ENCODE measurements around the gene GCAT.

The GCAT gene

DNA sequence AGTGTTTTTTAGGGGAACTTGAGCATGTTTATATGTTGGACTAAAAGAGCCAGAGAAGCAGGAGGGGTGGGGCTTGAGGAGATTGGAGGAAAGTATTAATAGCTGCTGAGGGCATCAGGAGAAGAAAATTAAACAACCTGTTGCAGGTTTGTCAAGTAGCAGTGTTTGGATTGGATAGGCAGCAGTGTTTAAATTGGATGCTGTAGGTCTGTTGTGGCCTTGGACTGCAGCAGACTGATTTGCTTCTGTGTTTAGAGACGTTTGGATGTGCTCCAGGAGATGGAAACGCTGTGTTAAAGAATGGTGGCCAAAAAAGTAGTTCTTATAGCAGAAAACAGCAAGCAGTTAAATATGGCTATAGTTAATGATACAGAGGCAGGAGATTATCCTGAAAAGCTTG is 47.2 kb downstream of the GCAT start:
- no peak for TF ChIP-seq CTCF (IDR thresholded peaks at IDR 0.05; ENCODE audit: insufficient read depth, low read depth, low read length, missing control alignments)
- DNase-seq (ENCODE audit: low read depth), result no peak
- H3K4me3 ChIP-seq (ENCODE audit: low read length), result no peak overlapping the region

- DNase-seq (ENCODE audit: low read depth), result peak; percentile 27
- TF ChIP-seq CTCF (IDR thresholded peaks at IDR 0.05; ENCODE audit: insufficient read depth, low read depth, low read length, missing control alignments), result no peak
Observed at GRCh38 chr22:37855462-37855861, 47.7 kb downstream of the GCAT start.

DNA sequence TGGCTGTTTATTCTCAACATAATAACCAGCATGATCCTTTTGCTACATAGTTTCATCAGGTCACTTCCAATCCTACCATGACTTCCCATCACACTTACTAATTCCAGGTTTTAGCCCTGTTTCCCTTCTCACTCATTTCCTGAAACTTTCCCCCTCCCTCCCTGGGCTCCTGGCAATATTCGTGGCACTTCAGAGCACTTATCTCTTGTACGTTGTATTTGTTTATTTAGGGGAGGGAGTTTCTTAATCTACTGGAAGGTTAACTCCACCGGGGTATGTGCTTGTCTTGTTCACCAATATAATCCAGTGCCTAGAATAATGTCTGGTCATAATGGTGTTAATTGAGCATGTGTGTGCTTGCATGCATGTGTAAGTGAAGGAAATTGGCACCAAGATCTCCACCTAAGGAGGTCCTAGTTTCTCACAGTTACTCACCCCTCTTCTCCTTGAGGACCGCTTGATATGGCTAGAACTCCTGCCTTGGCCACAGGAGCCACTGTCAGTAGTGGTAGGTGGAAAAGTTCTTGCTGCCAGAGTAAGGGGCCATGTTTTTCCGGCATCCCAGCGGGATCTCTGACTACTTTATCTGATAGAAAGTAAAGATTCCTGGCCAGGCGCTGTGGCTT is 53.2 kb downstream of the GCAT start:
- H3K4me3 ChIP-seq (ENCODE audit: low read length), result no peak overlapping the region
- no peak for TF ChIP-seq CTCF (IDR thresholded peaks at IDR 0.05; ENCODE audit: insufficient read depth, low read depth, low read length, missing control alignments)
- DNase-seq (ENCODE audit: low read depth), result no peak

More at GRCh38 chr22:37855462-37855861, 47.7 kb downstream of the GCAT start:
- no peak overlapping the region for H3K4me3 ChIP-seq (ENCODE audit: low read length)

DNA sequence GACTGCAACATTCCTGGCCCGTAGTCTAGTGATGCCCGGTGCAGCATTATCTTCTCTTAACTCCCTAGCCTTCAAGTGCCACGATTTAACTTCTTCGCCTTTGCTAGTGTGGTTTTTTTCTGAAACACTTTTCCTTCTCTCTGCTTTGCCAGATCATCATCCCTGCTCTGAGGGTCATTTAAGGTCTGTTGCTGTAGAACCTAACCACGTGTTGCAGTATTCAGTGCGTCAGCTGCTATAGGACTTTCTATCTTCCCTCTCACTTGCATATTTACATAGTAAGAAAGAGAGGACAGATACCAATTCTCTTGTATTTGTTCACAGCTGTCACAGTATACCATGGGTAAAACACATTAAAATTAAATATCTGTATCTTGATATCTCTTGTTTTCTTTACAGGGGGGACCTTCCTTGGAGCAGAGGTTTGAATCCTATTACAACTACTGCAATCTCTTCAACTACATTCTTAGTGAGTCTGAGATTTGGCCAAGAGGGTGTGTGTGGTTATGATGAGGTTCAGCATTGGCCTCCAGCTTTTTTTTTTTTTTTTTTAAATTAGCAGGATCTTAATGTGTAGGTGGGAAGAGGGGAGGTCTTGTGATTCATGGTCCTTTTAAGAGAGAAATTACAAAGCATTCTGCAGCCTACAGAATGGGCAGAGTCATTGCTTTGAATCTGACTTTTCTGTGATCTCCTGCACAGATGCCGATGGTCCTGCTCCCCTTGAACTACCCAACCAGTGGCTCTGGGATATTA is 55.0 kb downstream of the GCAT start:
- DNase-seq (ENCODE audit: low read depth), result no peak
- no peak for TF ChIP-seq CTCF (IDR thresholded peaks at IDR 0.05; ENCODE audit: insufficient read depth, low read depth, low read length, missing control alignments)
- H3K4me3 ChIP-seq (ENCODE audit: low read length), result no peak overlapping the region

GRCh38 chr22:37865510-37865909 is 57.8 kb downstream of the GCAT start:
- no peak for DNase-seq (ENCODE audit: low read depth)
- TF ChIP-seq CTCF (IDR thresholded peaks at IDR 0.05; ENCODE audit: insufficient read depth, low read depth, low read length, missing control alignments), result no peak
- H3K4me3 ChIP-seq (ENCODE audit: low read length), result no peak overlapping the region

Data from epithelial cell of esophagus (primary cell).